Measurements from ENCODE around the gene XPNPEP2.

DNA sequence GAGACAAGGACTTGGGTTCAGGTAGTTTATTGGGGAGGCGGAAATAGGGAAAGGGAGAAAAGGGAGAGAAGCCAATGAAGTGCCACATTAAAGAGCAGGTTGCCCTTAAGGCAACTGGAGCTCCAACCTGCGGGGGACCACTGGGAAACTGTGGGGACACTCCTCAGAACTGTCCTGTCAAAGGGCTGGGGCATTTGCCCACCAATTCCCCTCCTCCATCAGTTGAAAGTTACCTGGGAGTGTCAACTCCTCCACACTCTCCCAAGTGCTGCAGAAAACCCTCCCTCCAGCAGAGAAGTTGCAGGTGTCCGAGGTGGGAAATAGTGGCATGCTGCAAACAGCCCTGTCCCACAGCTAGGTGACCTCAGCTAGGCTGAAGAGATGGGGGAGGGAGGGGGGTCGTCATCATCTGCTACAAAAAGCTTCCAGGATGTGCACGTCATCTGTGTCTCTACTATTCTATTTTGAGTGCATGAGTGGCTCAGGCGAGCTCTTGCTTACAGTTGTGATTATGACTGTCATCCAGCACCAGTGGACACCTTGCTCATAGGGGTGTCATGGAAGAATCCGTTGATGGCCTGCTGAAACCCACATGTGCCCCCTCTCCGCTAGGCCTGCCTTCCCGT lies 41.5 kb upstream of the XPNPEP2 start:
- TF ChIP-seq NFYB (CRISPR knock-in tag; conservative IDR thresholded peaks at IDR 0.05; ENCODE audit: low read depth) (no peak), CTCF (IDR thresholded peaks at IDR 0.05) (no peak), ELF4 (CRISPR knock-in tag; IDR thresholded peaks at IDR 0.05; ENCODE audit: low read depth) (no peak), CREB1 (CRISPR knock-in tag; IDR thresholded peaks at IDR 0.05) (no peak), JUN (CRISPR knock-in tag; IDR thresholded peaks at IDR 0.05) (no peak), ZNF138 (CRISPR knock-in tag; conservative IDR thresholded peaks at IDR 0.05) (no peak), SMAD4 (CRISPR knock-in tag; IDR thresholded peaks at IDR 0.05) (no peak), GABPB1 (CRISPR knock-in tag; IDR thresholded peaks at IDR 0.05) (no peak), RORB (CRISPR knock-in tag; IDR thresholded peaks at IDR 0.05) (no peak), ATF3 (CRISPR knock-in tag; conservative IDR thresholded peaks at IDR 0.05) (no peak)
- TF ChIP-seq, protein P1, sequence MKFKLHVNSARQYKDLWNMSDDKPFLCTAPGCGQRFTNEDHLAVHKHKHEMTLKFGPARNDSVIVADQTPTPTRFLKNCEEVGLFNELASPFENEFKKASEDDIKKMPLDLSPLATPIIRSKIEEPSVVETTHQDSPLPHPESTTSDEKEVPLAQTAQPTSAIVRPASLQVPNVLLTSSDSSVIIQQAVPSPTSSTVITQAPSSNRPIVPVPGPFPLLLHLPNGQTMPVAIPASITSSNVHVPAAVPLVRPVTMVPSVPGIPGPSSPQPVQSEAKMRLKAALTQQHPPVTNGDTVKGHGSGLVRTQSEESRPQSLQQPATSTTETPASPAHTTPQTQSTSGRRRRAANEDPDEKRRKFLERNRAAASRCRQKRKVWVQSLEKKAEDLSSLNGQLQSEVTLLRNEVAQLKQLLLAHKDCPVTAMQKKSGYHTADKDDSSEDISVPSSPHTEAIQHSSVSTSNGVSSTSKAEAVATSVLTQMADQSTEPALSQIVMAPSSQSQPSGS (CRISPR knock-in tag; IDR thresholded peaks at IDR 0.05; ENCODE audit: borderline replicate concordance, low read depth) = no peak
- TF ChIP-seq, protein P2, sequence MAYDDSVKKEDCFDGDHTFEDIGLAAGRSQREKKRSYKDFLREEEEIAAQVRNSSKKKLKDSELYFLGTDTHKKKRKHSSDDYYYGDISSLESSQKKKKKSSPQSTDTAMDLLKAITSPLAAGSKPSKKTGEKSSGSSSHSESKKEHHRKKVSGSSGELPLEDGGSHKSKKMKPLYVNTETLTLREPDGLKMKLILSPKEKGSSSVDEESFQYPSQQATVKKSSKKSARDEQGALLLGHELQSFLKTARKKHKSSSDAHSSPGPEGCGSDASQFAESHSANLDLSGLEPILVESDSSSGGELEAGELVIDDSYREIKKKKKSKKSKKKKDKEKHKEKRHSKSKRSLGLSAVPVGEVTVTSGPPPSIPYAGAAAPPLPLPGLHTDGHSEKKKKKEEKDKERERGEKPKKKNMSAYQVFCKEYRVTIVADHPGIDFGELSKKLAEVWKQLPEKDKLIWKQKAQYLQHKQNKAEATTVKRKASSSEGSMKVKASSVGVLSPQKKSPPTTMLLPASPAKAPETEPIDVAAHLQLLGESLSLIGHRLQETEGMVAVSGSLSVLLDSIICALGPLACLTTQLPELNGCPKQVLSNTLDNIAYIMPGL (CRISPR knock-in tag; IDR thresholded peaks at IDR 0.05) = no peak
